LNCAP (cell line): ENCODE data around the gene CAMTA1.

Experiments used
- TF ChIP-seq, protein P1 (sequence below): fragments of 450-650 bp; IDR thresholded peaks from 2 replicates; pipeline ENCODE4 v1.5.1; 2017; ENCODE audit warnings: mild to moderate bottlenecking

Gene CAMTA1

DNA sequence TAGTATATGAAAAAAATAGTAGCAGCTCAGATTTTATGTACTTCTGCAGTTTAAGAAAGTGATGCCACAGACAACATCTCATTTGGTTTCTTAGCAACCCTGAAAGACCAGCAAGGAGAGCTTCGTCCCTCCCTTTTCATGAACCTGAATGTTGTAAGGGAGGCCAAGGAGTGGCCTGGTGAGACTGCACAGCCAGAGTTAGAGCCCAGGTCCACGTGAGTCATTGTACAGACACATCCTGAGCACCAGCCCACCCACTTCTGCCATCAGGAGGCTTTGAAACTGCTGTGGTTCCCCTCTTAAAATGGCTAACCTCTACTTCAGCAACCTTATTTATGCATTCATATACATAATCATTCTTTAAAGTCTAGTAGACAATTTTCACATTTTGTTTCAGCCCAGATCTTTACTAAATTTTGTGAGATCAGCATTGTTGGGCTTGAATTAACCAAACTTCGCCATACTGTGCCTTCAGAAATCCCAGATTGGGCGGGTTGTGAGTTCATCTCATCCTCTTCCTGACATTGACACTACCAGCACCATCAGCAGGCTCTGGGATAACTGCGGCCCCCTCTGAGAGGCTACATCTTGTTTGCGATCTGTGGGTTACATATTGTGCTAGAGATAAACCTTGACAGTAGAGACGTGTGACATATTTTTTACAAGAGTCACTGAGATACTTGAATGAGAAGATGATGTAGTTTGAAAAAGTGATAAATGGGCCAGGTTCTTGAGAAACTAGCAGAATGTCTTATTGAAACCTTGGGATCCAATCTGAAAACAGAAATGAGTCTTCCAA is 106.7 kb downstream of the CAMTA1 start:
- TF ChIP-seq, protein P1, sequence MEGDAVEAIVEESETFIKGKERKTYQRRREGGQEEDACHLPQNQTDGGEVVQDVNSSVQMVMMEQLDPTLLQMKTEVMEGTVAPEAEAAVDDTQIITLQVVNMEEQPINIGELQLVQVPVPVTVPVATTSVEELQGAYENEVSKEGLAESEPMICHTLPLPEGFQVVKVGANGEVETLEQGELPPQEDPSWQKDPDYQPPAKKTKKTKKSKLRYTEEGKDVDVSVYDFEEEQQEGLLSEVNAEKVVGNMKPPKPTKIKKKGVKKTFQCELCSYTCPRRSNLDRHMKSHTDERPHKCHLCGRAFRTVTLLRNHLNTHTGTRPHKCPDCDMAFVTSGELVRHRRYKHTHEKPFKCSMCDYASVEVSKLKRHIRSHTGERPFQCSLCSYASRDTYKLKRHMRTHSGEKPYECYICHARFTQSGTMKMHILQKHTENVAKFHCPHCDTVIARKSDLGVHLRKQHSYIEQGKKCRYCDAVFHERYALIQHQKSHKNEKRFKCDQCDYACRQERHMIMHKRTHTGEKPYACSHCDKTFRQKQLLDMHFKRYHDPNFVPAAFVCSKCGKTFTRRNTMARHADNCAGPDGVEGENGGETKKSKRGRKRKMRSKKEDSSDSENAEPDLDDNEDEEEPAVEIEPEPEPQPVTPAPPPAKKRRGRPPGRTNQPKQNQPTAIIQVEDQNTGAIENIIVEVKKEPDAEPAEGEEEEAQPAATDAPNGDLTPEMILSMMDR: no peak

DNA sequence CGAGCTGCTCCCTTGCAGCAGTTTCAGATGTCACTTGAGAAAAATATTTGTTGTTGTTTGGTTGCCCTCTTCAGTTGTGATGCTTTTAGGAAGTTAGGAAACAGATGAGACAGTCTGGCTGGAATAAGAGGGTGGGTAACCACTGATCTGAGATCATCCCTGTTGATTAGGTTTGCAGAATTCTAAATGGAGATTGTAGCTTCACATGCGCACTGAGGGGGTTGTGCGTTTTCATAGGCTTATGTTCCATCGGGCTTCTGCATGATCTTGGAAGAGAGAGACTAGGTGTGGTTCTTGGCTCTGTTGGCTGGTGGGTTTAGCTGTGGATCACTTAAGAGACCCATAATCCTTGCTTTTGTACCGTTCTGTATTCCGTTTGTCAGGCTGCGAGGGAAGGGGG is 108.1 kb downstream of the CAMTA1 start:
- TF ChIP-seq, protein P1: no peak

DNA sequence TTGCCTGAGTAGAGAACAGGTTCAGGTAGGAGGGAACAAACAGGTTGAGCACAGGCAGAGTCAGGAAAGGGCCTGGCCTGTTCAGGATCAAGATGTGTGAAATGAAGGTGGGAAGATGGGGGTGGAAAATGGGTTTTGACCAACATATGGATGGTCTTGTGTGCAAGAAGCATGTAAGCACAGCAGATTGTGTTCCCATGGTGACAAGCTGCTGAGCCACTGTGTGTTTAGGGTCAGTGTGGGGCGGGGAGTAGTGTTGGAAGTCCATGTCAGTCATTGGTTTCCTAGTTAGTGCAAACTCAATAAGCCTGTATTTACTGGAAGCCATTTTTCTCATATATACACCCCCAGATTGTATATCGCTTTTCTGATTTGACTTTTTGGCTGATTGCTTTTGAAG is 111.9 kb downstream of the CAMTA1 start:
- TF ChIP-seq, protein P1: no peak

DNA sequence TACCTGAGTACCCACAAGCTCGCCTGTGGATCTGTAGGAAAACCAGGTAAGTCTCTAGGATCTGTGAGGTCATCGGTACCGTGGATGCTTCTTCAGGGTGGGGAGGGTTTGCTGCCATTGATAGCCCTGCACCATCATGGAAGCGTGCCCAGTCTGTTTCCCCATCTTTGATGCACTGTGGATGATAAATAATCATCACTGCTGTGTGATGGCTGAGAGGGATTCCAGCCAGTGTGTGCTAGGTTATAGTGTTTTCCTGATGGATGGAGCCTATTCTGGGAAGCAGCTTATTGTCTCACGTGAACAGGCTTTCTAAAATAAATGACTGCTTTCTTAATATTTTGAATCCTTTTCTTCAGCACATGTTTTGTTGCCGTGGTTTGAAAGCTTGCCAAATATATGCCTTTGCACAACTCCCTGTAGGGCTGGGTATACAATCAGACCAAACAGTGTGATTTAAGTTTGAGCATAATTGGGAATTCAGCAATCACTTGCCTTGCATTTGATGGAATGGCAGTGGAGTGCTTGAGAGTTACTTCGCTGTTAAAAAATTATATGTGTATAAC is 113.8 kb downstream of the CAMTA1 start:
- TF ChIP-seq, protein P1: no peak

DNA sequence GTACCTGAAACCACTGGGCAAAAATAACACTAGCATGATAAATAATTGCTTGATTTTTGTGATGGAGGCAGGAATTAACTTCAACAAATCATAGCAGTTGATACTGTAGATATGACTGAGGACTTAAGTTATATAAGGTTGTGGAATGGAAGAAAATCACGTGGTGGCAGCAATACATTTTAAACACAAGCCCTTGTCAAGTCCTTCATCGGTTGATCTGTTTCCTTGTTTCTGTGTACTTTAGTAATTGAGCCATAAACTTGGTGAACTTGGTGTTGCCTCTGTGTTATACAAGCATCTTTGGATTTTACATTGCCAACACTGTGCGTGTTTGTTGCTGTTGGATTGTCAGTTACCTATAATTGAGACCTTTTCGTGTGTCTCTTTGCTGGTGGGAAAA is 114.4 kb downstream of the CAMTA1 start:
- TF ChIP-seq, protein P1: no peak

DNA sequence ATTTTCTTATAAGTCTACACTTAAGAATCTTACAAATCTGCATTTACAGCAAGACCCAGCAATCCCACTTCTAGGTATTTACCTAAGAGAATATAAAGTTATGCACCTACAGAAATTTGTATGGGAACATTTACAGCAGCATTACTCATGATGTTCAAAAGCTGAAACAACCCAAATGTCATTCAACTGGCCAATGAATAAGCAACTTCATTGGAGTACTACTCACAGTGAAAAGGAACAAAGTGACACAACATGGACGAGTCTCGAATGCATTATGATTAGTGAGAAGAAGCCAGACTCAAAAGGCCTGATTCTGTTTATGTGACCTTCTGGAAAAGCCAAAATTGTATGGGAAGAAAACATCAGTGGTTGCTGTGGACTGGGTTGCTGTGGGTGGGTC is 116.9 kb downstream of the CAMTA1 start:
- TF ChIP-seq, protein P1: no peak

DNA sequence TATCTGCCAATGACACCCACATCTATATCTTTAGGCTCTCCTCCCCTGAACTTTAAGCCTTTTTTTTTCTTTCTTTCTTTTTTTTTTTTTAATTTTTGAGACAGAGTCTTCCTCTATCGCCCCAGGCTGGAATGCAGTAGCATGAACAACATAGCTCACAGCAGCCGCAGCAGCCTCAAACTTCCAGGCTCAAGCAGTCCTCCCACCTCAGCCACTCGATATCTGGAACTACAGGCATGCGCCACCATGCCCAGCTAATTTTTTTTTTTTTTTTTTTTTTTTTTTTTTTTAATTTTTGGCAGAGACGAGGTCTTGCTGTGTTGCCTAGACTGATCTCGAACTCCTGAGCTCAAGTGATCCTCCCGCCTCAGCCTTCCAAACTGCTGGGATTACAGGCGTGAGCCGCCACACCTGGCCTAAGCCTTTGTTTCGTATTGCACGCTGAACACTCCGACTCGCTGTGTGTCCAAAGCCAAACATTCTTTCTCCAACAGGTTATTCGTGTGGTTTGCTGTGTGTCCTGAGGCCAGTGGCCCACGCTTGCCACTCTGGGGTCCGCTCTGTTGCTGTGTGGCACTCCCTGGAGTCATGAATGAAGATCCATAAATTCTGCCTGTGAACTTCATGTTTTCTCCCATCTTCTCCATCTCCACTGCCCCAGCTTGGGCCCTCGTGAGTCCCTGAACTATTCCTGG is 119.4 kb downstream of the CAMTA1 start:
- TF ChIP-seq, protein P1: no peak
